Upper lobe of left lung (tissue), 4 donors: ENCODE data around the gene NANOS2.

Source experiments
- POLR2A ChIP-seq, 4 donors: fragments of 450-650 bp; IDR thresholded peaks; one replicate each; pipeline ENCODE4 v1.5.1; 2016 to 2017; ENCODE audit warnings: antibody characterized with exemption in 4 of 4, mild to moderate bottlenecking in 2 of 4
- POLR2AphosphoS5 ChIP-seq, 2 donors: sonication (generic); formaldehyde crosslinking; IDR thresholded peaks; one replicate each; pipeline ENCODE4 v1.5.1; 2017; ENCODE audit warnings: antibody characterized with exemption in 2 of 2
- TF ChIP-seq, protein P1 (sequence below), 6 experiments: fragments of 450-650 bp in 4 of 6; fragments of 200-600 bp in 2 of 6; sonication (generic) in 2 of 6; IDR thresholded peaks; one replicate each; pipeline ENCODE4 v1.5.1; 2016 to 2019; ENCODE audit warnings: antibody characterized with exemption in 6 of 6

DNA sequence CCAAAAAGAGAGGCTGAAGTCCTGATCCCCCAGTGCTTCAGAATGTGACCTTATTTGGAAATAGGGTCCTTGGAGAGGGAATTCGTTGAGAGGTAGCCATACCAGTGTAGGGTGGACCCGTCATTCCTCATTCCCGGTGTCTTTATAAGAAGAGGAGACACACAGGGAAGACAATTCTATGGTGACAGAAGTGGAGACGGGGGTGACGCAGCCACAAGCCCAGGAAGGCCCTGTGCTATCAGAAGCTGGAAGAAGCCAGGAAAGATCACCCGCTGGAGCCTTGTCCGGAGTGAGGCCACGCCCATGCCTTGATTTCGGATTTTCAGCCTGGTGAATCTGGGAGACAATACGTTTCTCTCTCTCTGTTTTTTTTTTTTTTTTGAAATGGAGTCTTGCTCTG lies 9.6 kb downstream of the NANOS2 start:
- no peak for TF ChIP-seq POLR2A (IDR thresholded peaks at IDR 0.05)
- TF ChIP-seq, protein P1, sequence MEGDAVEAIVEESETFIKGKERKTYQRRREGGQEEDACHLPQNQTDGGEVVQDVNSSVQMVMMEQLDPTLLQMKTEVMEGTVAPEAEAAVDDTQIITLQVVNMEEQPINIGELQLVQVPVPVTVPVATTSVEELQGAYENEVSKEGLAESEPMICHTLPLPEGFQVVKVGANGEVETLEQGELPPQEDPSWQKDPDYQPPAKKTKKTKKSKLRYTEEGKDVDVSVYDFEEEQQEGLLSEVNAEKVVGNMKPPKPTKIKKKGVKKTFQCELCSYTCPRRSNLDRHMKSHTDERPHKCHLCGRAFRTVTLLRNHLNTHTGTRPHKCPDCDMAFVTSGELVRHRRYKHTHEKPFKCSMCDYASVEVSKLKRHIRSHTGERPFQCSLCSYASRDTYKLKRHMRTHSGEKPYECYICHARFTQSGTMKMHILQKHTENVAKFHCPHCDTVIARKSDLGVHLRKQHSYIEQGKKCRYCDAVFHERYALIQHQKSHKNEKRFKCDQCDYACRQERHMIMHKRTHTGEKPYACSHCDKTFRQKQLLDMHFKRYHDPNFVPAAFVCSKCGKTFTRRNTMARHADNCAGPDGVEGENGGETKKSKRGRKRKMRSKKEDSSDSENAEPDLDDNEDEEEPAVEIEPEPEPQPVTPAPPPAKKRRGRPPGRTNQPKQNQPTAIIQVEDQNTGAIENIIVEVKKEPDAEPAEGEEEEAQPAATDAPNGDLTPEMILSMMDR (IDR thresholded peaks at IDR 0.05): no peak
- TF ChIP-seq POLR2AphosphoS5 (IDR thresholded peaks at IDR 0.05): no peak
